Right atrium auricular region (tissue), 2 donors: ENCODE results near the gene CHAMP1. TPM values are rescaled to one million over a fixed set of nuclear protein-coding genes. Genes with fewer than 3 reads are reported as not detected.

ENCODE experiments used
- DNase-seq: peaks from one replicate; pipeline ENCODE4 v3.0.0-alpha.2; 2019; ENCODE audit warnings: low spot score
- H3K27ac ChIP-seq, 2 donors: fragments of 200-600 bp; sonication (generic); 1 replicate in 1 of 2; 2 replicates in 1 of 2; pipeline ENCODE4 v1.5.1; 2016 to 2019
- H3K27me3 ChIP-seq, 2 donors: fragments of 200-600 bp; sonication (generic); one replicate each; pipeline versions ENCODE4 v1.5.1 to v1.6.0; 2017 to 2019
- H3K36me3 ChIP-seq: fragments of 200-600 bp; sonication (generic); one replicate; pipeline ENCODE4 v1.5.1; 2016
- H3K4me1 ChIP-seq, 2 donors: fragments of 200-600 bp; sonication (generic); one replicate each; pipeline versions ENCODE4 v1.5.1 to v1.6.0; 2017 to 2019
- H3K4me3 ChIP-seq, 2 donors: fragments of 200-600 bp; sonication (generic); 1 replicate in 1 of 2; 2 replicates in 1 of 2; pipeline ENCODE4 v1.5.1; 2017 to 2019; ENCODE audit warnings: mild to moderate bottlenecking in 1 of 2, moderate library complexity in 1 of 2
- H3K9me3 ChIP-seq, 2 donors: fragments of 200-600 bp; sonication (generic); one replicate each; pipeline ENCODE4 v1.5.1; 2019
- CTCF ChIP-seq, 2 donors: fragments of 200-600 bp; sonication (generic); IDR thresholded peaks; one replicate each; pipeline ENCODE4 v1.5.1; 2019; ENCODE audit warnings: antibody characterized with exemption in 2 of 2
- total RNA-seq, 2 donors: library from RNA; depleted of rRNA; stranded (reverse); fragments of >200 nt; gene quantifications; one replicate each; pipeline ENCODE4 v1.1.0, GENCODE V29; 2016

The CHAMP1 gene
- total RNA-seq, 2 donors from 2014 or later, result 13.9 to 19.6 TPM

- Histone ChIP-seq H3K4me3 (no peak overlapping the region), H3K27me3 (no peaks in the 10 kb centered on the region), H3K9me3 (no peaks in the 10 kb centered on the region), H3K4me1 (peaks cover 0 to 53% of the 10 kb centered on the region in 2 donors), H3K36me3 (peaks cover 34% of the 10 kb centered on the region), H3K27ac (peak overlapping the region; percentile 17 to 63)
- DNase-seq, result no peak
- no peak for TF ChIP-seq CTCF (IDR thresholded peaks at IDR 0.05)
These were observed 5.2 kb downstream of the CHAMP1 start for GRCh38 chr13:114319441-114319913.

GRCh38 chr13:114320065-114320464, 5.8 kb downstream of the CHAMP1 start:
- peak overlapping the region; percentile 17 to 63 for H3K27ac ChIP-seq

GRCh38 chr13:114321256-114321655, 7.0 kb downstream of the CHAMP1 start:
- H3K4me1 ChIP-seq, result peaks cover 0 to 38% of the 10 kb centered on the region in 2 donors
- no peak for DNase-seq
- TF ChIP-seq CTCF (IDR thresholded peaks at IDR 0.05), result no peak
- no peak overlapping the region for H3K27ac ChIP-seq
- no peaks in the 10 kb centered on the region for H3K27me3 ChIP-seq
- H3K4me3 ChIP-seq, result no peak overlapping the region
- no peaks in the 10 kb centered on the region for H3K9me3 ChIP-seq
- H3K36me3 ChIP-seq, result peaks cover 49% of the 10 kb centered on the region

More at GRCh38 chr13:114320065-114320464, 5.8 kb downstream of the CHAMP1 start:
- no peak for TF ChIP-seq CTCF (IDR thresholded peaks at IDR 0.05)
- Histone ChIP-seq H3K4me3 (no peak overlapping the region), H3K36me3 (peaks cover 40% of the 10 kb centered on the region), H3K9me3 (no peaks in the 10 kb centered on the region), H3K4me1 (peaks cover 0 to 50% of the 10 kb centered on the region in 2 donors), H3K27me3 (no peaks in the 10 kb centered on the region)
- no peak for DNase-seq

GRCh38 chr13:114323349-114323748, 9.0 kb downstream of the CHAMP1 start:
- Histone ChIP-seq H3K36me3 (peaks cover 51% of the 10 kb centered on the region), H3K9me3 (no peaks in the 10 kb centered on the region), H3K27ac (no peak overlapping the region), H3K4me1 (peaks cover 0 to 23% of the 10 kb centered on the region in 2 donors), H3K27me3 (no peaks in the 10 kb centered on the region), H3K4me3 (no peak overlapping the region)
- no peak for DNase-seq
- TF ChIP-seq CTCF (IDR thresholded peaks at IDR 0.05), result no peak

GRCh38 chr13:114324334-114324733, 10.0 kb downstream of the CHAMP1 start:
- H3K4me1 ChIP-seq, result peaks cover 0 to 15% of the 10 kb centered on the region in 2 donors
- no peak for DNase-seq
- no peaks in the 10 kb centered on the region for H3K27me3 ChIP-seq
- peaks cover 51% of the 10 kb centered on the region for H3K36me3 ChIP-seq
- no peak for TF ChIP-seq CTCF (IDR thresholded peaks at IDR 0.05)
- H3K4me3 ChIP-seq, result no peak overlapping the region
- H3K27ac ChIP-seq, result no peak overlapping the region
- H3K9me3 ChIP-seq, result no peaks in the 10 kb centered on the region

- Histone ChIP-seq H3K27me3 (no peaks in the 10 kb centered on the region), H3K9me3 (no peaks in the 10 kb centered on the region), H3K27ac (no peak overlapping the region), H3K4me1 (peaks cover 0 to 4% of the 10 kb centered on the region in 2 donors), H3K4me3 (no peak overlapping the region), H3K36me3 (peaks cover 51% of the 10 kb centered on the region)
- no peak for DNase-seq
- no peak for TF ChIP-seq CTCF (IDR thresholded peaks at IDR 0.05)
These were observed 11.4 kb downstream of the CHAMP1 start for GRCh38 chr13:114325729-114326128.
